ENCODE data around the gene OSBPL3. TPM values are rescaled to one million over a fixed set of nuclear protein-coding genes. Genes with fewer than 3 reads are reported as not detected.
A peak's percentile ranks its signal among the peaks of the same experiment; 100 is the strongest.

The OSBPL3 gene
- total RNA-seq, 1 donor from 2014 or later = 90.6 TPM

DNA sequence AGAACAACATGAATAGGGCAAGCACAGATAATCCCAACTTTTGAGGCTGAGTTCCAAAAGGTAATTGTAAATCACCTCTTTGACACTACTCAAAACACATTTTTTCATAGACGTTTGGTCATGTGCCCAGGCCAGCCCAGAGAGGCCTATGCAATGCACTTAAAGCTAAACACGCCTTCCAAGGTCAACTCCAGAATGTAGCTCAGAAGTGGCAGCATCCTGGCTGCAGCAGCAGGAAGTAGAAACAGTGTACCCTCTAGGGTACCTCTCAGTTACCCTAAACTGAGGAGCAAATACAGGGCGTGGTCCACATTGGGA lies 58.7 kb downstream of the OSBPL3 start:
- Mint-ChIP-seq H3K27me3 (ENCODE audit: insufficient read depth) (no peaks in the 10 kb centered on the region), H3K4me3 (peak overlapping the region; percentile 43), H3K4me1 (ENCODE audit: low read depth) (peaks cover 95% of the 10 kb centered on the region), H3K27ac (peak overlapping the region; percentile 91), H3K36me3 (ENCODE audit: low read depth) (peaks cover 22% of the 10 kb centered on the region), H3K9me3 (peaks cover 6% of the 10 kb centered on the region)
- intact Hi-C loops (cut with micrococcal nuclease) = loop anchor here (1.0 to 5.0 kb wide), 9 partner anchors 10 to 1371 kb away; partner anchors contain the start of genes GSDME, OSBPL3 and SNX10
- DNase-seq (ENCODE audit: low spot score) = no peak

DNA sequence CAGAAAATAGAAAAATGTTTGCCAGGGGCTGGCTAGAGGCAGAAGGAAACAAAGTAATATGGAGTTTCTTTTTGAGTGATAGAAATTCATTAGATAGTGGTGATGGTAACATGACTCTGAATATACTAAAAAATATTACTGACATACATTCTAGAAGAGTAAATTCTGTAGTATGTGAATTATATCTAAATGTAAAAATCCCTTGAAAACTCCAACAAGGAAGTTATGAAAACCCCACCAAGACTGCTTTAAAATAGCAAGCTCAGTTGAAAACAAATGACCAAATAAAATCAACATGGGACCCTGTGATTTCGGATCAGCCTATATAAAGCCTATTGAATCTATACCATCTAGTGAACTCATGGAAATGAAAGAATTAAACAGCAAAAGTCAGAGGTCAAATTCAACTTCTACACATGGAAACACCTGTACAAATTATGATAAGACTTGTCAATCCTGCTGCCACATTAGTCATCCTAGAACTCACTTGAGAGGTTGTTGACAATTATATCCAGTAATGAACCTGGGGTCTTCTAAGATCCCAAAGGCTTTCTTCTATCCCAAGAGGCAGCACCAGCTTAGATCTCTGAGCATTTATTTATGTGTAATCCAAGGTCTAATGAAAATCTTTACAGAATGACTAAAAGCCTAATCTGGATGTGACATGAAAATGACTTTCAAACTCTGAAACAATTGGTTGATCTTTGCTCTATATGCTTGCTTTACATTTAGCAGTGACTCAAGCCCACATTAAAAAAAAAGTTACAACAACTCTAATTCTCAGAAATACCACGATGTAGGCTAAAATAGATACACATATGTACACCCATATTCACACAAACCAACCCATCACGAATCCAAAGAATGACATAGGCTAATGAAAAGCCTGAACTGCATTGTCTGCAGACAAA lies 59.3 kb downstream of the OSBPL3 start:
- Mint-ChIP-seq H3K27ac (peak overlapping the region; percentile 91), H3K9me3 (peaks cover 9% of the 10 kb centered on the region), H3K27me3 (ENCODE audit: insufficient read depth) (no peaks in the 10 kb centered on the region), H3K36me3 (ENCODE audit: low read depth) (peaks cover 27% of the 10 kb centered on the region), H3K4me3 (peak overlapping the region; percentile 43), H3K4me1 (ENCODE audit: low read depth) (peaks cover 98% of the 10 kb centered on the region)
- intact Hi-C loops (cut with micrococcal nuclease) = loop anchor here (1.0 to 5.0 kb wide), 10 partner anchors 9 to 1372 kb away; partner anchors contain the start of genes GSDME, OSBPL3 and SNX10
- DNase-seq (ENCODE audit: low spot score) = no peak

DNA sequence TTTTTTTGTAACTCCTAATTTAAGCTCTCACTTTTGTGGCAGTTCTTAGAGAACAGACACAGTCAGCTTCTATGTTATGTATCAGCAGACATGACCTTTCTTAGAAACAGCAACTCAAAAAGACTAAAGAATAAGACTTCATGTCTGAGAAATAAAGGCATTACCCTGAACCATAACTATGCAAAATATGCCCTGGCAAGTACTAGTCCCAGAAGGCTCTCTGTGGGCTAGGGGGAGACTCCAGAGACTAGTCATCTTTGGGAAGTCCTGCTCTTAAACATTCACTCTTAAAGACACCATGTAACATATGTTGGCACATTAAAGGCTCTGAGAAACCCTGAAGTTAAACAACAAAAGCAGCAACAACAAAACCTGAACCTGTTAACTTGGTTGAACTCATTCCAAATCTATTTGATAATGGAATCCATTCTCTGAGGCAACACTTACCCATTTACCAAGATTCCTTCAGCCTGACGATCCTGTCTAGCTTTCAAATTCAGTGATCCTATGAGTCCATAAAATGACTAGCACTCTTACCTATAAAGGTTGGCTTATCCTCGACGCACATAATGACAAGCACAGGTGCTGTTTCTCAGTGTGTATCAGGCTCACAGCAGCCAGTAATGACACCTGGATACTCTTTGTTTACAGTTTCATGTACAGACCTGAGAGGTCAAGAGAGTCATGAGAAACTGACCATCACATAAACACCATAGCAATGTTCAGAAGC lies 62.3 kb downstream of the OSBPL3 start:
- peak overlapping the region; percentile 40 for H3K27ac Mint-ChIP-seq
- peaks cover 99% of the 10 kb centered on the region for H3K4me1 Mint-ChIP-seq (ENCODE audit: low read depth)
- peaks cover 39% of the 10 kb centered on the region for H3K36me3 Mint-ChIP-seq (ENCODE audit: low read depth)
- DNase-seq (ENCODE audit: low spot score) = no peak
- H3K27me3 Mint-ChIP-seq (ENCODE audit: insufficient read depth) = no peaks in the 10 kb centered on the region
- peaks cover 12% of the 10 kb centered on the region for H3K9me3 Mint-ChIP-seq
- intact Hi-C loops (cut with micrococcal nuclease) = no loop called here
- peak overlapping the region; percentile 8 for H3K4me3 Mint-ChIP-seq

DNA sequence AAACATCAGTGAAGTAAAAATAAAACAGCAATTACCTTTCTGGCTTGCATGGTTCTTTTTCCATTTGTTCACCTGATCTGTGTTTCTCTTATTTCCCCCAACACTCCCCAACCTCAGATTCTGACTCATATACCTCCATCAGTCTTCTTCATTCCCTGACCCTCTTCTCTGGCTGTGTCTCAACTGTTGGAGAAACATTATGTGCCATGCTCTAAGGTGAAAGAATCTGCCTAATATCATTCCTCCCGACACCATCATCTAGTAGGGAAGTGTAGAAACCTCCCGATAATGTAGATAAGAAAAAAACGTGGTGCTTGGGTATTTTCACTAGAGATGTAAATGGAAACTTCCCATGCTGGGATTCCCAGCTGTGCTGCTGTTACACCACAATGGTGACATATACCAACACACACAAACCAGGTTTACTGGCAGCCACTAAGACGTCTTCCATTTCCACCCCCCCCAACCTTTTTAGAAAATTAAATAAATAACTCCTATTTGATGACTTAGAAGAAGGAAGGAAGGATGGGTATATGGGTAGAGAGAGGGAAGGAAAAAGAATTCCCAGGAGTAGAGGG lies 63.4 kb downstream of the OSBPL3 start:
- peak overlapping the region; percentile 6 for H3K4me3 Mint-ChIP-seq

DNA sequence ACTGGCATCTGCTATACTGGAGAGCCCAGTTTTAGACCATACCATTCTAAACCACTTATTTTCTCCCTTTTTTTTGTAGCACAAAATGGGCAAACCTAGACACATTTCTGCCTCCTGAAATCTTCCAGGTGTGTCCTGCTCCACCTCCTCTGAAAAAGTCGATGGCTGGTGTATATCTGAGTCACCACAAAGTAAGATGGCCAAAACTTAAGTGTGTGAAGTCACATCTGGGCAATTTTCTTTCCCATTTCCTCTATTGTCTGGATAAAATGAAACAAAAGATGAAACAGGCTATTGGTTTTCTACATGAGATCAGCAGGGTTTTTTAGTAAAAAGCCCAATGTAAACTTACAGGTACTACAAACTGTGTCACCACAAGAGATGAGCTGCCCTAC lies 65.5 kb downstream of the OSBPL3 start:
- peaks cover 44% of the 10 kb centered on the region for H3K36me3 Mint-ChIP-seq (ENCODE audit: low read depth)

More for the DNA sequence above, 63.4 kb downstream of the OSBPL3 start:
- Mint-ChIP-seq H3K27ac (peak overlapping the region; percentile 78), H3K4me1 (ENCODE audit: low read depth) (peaks cover 99% of the 10 kb centered on the region), H3K27me3 (ENCODE audit: insufficient read depth) (no peaks in the 10 kb centered on the region), H3K36me3 (ENCODE audit: low read depth) (peaks cover 43% of the 10 kb centered on the region), H3K9me3 (peaks cover 12% of the 10 kb centered on the region)
- no peak for DNase-seq (ENCODE audit: low spot score)
- intact Hi-C loops (cut with micrococcal nuclease) = loop anchor here (1.0 kb wide), 1 partner anchor 9 kb away; no protein-coding TSS in a partner anchor

DNA sequence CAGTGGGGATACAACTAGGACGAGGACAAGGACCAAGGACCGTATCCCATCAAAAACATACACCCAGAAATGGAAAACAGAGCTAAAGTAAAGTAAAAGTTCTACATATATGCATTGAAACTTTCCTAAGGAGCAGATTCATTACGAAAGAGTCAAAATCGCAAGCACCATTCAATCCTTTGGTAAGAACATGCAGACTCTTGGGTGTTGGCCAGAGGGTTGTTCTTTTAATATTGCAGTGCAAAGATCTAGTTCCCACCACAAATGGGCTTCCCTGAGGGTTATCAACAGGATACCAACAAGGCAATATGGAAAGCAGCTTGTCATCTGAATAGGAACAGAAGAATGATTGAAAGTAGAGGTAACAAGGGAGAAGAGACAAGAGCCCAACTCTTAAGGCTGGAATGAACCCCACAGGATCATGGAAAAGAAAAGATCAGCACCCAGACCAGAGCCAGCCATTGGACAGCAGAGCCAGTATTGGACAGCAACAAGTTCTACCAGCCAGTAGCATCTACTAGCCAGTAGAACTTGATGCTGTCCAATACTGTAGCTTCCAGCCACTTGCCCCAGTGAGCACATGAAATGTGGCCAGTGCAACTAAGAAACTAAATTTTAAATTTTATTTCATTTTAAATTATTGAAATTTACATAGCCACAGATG lies 66.0 kb downstream of the OSBPL3 start:
- Mint-ChIP-seq H3K36me3 (ENCODE audit: low read depth) (peaks cover 41% of the 10 kb centered on the region), H3K27me3 (ENCODE audit: insufficient read depth) (no peaks in the 10 kb centered on the region), H3K4me3 (peak overlapping the region; percentile 37), H3K27ac (peak overlapping the region; percentile 79), H3K9me3 (peaks cover 9% of the 10 kb centered on the region), H3K4me1 (ENCODE audit: low read depth) (peaks cover 91% of the 10 kb centered on the region)
- intact Hi-C loops (cut with micrococcal nuclease) = no loop called here
- DNase-seq (ENCODE audit: low spot score) = no peak

More for the DNA sequence above, 65.5 kb downstream of the OSBPL3 start:
- no peak for DNase-seq (ENCODE audit: low spot score)
- Mint-ChIP-seq H3K4me1 (ENCODE audit: low read depth) (peaks cover 97% of the 10 kb centered on the region), H3K4me3 (peak overlapping the region; percentile 61), H3K27me3 (ENCODE audit: insufficient read depth) (no peaks in the 10 kb centered on the region), H3K9me3 (peaks cover 10% of the 10 kb centered on the region), H3K27ac (peak overlapping the region; percentile 71)
- intact Hi-C loops (cut with micrococcal nuclease) = no loop called here

DNA sequence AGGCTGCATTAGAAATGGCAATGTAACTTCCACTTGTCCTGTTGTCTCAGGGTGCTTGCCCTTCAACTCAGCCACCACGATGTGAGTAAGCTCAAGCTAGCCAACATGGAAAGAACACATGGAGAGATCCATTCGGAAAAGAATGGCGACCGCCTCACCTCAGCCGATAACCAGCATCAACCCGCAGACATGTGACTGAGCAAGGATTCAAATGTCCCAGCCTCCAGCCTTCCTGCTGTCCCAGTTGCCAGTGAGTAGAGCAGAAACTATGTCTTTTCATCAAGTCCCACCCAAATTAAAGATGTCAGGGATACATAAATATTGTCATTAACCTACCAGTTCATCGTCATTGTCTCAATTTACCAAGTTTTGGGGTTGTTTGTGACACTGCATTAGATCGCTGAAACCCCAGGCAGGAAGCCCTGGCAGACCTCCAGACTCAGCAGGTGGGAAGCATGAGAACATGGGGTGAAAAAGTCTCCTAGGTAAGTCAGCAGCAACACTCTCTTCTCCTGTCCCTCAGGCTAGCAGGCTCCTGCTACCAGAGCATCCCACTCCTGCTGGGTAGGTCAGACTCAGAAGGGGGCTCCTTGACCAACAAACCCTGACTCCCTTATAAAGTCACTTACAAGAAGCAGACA lies 67.0 kb downstream of the OSBPL3 start:
- H3K27ac Mint-ChIP-seq = peak overlapping the region; percentile 79
- no peak overlapping the region for H3K4me3 Mint-ChIP-seq
- intact Hi-C loops (cut with micrococcal nuclease) = no loop called here
- H3K9me3 Mint-ChIP-seq = peaks cover 9% of the 10 kb centered on the region
- peaks cover 82% of the 10 kb centered on the region for H3K4me1 Mint-ChIP-seq (ENCODE audit: low read depth)
- no peak for DNase-seq (ENCODE audit: low spot score)
- no peaks in the 10 kb centered on the region for H3K27me3 Mint-ChIP-seq (ENCODE audit: insufficient read depth)
- peaks cover 39% of the 10 kb centered on the region for H3K36me3 Mint-ChIP-seq (ENCODE audit: low read depth)

DNA sequence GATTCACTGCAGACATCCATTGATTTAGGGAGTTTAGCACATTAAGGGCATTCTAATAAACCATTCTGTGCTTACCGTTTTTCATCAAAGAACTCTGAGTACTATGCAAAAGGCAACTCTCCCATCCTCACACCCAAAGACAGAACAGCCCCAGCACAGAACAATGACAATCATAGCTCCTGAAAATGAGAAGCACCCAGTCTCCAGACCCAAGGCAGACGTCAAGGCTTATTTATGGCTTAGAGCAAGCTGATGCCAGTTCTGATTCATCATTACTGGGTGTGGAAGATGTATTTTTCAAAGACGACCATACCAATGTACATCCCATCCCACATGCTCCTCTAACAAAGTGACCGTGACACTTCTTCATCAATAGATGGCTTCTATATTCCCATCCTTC lies 67.6 kb downstream of the OSBPL3 start:
- intact Hi-C loops (cut with micrococcal nuclease) = no loop called here
- DNase-seq (ENCODE audit: low spot score) = no peak
- Mint-ChIP-seq H3K27me3 (ENCODE audit: insufficient read depth) (no peaks in the 10 kb centered on the region), H3K36me3 (ENCODE audit: low read depth) (peaks cover 39% of the 10 kb centered on the region), H3K4me1 (ENCODE audit: low read depth) (peaks cover 76% of the 10 kb centered on the region), H3K27ac (peak overlapping the region; percentile 20), H3K4me3 (no peak overlapping the region), H3K9me3 (peaks cover 9% of the 10 kb centered on the region)

DNA sequence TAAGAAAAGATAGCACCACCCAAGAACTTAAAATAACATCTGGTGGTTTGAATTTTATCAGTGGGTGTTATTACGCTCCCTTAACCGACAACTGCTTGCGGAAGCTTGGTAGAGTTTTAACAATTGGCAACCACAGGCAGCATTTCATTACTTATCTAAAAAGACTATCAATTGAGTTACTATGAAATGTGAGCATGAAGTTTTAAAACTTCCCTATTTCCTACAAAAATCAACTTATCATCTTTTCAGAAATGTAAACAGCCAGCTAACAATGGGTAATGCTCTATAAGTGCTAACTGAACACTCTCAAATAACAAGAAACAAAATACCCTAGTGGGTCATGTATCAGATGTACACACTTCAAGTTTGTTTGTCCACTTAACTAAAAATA lies 68.8 kb downstream of the OSBPL3 start:
- intact Hi-C loops (cut with micrococcal nuclease) = loop anchor here (1.0 kb wide), 2 partner anchors 10 to 90 kb away; no protein-coding TSS in a partner anchor
- Mint-ChIP-seq H3K4me1 (ENCODE audit: low read depth) (peaks cover 64% of the 10 kb centered on the region), H3K27ac (peak overlapping the region; percentile 90), H3K27me3 (ENCODE audit: insufficient read depth) (no peaks in the 10 kb centered on the region), H3K9me3 (peaks cover 5% of the 10 kb centered on the region), H3K4me3 (peak overlapping the region; percentile 75), H3K36me3 (ENCODE audit: low read depth) (peaks cover 31% of the 10 kb centered on the region)
- DNase-seq (ENCODE audit: low spot score) = peak; percentile 22

DNA sequence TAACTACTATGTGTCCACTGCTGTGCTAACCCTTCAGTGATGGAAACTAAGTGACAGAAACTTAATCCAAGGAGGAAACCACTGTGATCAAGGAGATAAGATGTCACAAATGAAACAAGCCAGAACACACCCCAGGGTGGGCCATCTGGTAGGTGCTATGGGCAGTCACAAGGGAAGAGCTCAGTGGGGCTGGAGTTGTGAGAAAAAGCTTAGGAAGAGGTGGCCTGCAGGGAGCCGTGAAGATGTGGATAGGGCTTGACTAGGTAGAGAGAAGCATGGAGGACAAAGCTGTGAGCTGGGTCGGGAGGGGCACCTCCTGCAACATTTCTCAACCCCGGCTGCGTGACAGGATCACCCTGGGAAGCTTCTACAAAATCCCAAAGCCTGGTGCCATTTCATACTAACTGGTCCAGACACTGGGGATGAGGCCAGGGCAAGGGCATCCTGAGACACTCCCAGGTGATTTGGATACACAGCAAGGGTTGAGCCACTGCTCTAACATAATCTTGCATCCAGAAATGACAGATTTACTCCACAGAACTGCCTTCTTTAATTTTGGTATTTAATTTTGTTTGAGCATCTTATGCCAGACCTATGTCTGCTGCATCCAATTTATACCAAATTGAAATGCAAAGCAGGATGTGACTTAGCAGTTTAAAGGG lies 69.3 kb downstream of the OSBPL3 start:
- intact Hi-C loops (cut with micrococcal nuclease) = loop anchor here (1.0 kb wide), 2 partner anchors 11 to 89 kb away; no protein-coding TSS in a partner anchor
- peaks cover 59% of the 10 kb centered on the region for H3K4me1 Mint-ChIP-seq (ENCODE audit: low read depth)
- H3K36me3 Mint-ChIP-seq (ENCODE audit: low read depth) = peaks cover 28% of the 10 kb centered on the region
- peaks cover 3% of the 10 kb centered on the region for H3K9me3 Mint-ChIP-seq
- H3K27ac Mint-ChIP-seq = peak overlapping the region; percentile 90
- H3K4me3 Mint-ChIP-seq = peak overlapping the region; percentile 75
- H3K27me3 Mint-ChIP-seq (ENCODE audit: insufficient read depth) = no peaks in the 10 kb centered on the region
- DNase-seq (ENCODE audit: low spot score) = no peak

DNA sequence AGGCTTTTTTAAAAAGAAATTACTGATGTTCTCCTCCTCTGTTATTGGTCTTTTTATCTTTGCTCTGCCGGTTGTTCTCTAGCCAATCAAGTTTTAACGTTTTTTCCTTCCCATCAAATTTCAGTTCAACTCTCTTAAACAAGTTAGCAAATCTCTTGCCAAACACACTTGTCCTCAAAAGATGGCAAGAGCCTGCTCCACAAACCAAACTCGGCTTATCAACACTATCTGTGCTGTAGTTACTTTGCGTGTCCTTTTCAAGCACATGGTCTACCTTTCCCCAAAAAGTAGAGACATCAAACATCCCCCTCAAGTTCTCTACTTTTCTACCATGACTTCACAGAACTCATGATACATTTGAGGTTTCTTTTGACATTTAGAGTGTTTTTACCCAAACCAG lies 71.3 kb downstream of the OSBPL3 start:
- Mint-ChIP-seq H3K4me1 (ENCODE audit: low read depth) (peaks cover 52% of the 10 kb centered on the region), H3K27ac (no peak overlapping the region), H3K4me3 (no peak overlapping the region), H3K36me3 (ENCODE audit: low read depth) (peaks cover 26% of the 10 kb centered on the region), H3K9me3 (no peaks in the 10 kb centered on the region), H3K27me3 (ENCODE audit: insufficient read depth) (no peaks in the 10 kb centered on the region)
- no peak for DNase-seq (ENCODE audit: low spot score)
- intact Hi-C loops (cut with micrococcal nuclease) = loop anchor here (5.0 kb wide), 1 partner anchor 184 kb away; no protein-coding TSS in a partner anchor

Measured in activated T-helper 1 cell treated with anti-CD3 and anti-CD28 coated beads, Interleukin-12 subunit alpha, Interleukin-12 subunit beta, Interleukin-2, Interleukin-4 antibody, amounts not matched to agents 30 ng/mL and 10 ng/mL and 1 ng/mL, durations not matched to agents 14 hours and 24 hours and 36 hours (primary cell).